Measurements from ENCODE around the gene RIN1. TPM values are rescaled to one million over a fixed set of nuclear protein-coding genes. Genes with fewer than 3 reads are reported as not detected.

Gene RIN1
- polyA plus RNA-seq, 4 donors, result 5.8 to 9.6 (median 7.2) TPM

- Histone ChIP-seq H3K36me3 (ENCODE audit: control insufficient read depth in 3 of 3, insufficient read depth in 2 of 3, low read depth in 1 of 3, low read length in 3 of 3) (no peaks in the 10 kb centered on the region), H3K4me3 (ENCODE audit: low read depth in 1 of 3, low read length in 3 of 3) (no peak overlapping the region), H3K27ac (ENCODE audit: low read depth in 1 of 3, low read length in 2 of 3) (no peak overlapping the region), H3K9me3 (ENCODE audit: control insufficient read depth in 2 of 2, insufficient read depth in 1 of 2, low read depth in 1 of 2, low read length in 1 of 2) (no peaks in the 10 kb centered on the region), H3K27me3 (ENCODE audit: control insufficient read depth in 3 of 3, insufficient read depth in 3 of 3, low read length in 3 of 3) (peaks cover 0 to 3% (median 0%) of the 10 kb centered on the region in 3 donors), H3K4me1 (ENCODE audit: control insufficient read depth in 3 of 3, insufficient read depth in 2 of 3, low read depth in 1 of 3, low read length in 2 of 3) (peaks cover 0 to 22% (median 2%) of the 10 kb centered on the region in 3 donors)
- no peak for FAIRE-seq
- no peak for DNase-seq
- 60 to 71% (median 61%) methylated on average over 3 of the region's 3 CpGs for WGBS, 3 donors
These were observed 26.8 kb downstream of the RIN1 start for GRCh38 chr11:66309475-66309874.

- H3K36me3 ChIP-seq (ENCODE audit: control insufficient read depth in 3 of 3, insufficient read depth in 2 of 3, low read depth in 1 of 3, low read length in 3 of 3), result no peaks in the 10 kb centered on the region
These were observed 33.6 kb downstream of the RIN1 start for GRCh38 chr11:66302656-66303055.

GRCh38 chr11:66299186-66299585 lies 37.0 kb downstream of the RIN1 start:
- H3K9me3 ChIP-seq (ENCODE audit: control insufficient read depth in 2 of 2, insufficient read depth in 1 of 2, low read depth in 1 of 2, low read length in 1 of 2), result no peaks in the 10 kb centered on the region
- H3K4me3 ChIP-seq (ENCODE audit: low read depth in 1 of 3, low read length in 3 of 3), result no peak overlapping the region
- no peak for FAIRE-seq
- peaks cover 0 to 19% (median 0%) of the 10 kb centered on the region in 3 donors for H3K27me3 ChIP-seq (ENCODE audit: control insufficient read depth in 3 of 3, insufficient read depth in 3 of 3, low read length in 3 of 3)
- no peak for DNase-seq
- no peaks in the 10 kb centered on the region for H3K36me3 ChIP-seq (ENCODE audit: control insufficient read depth in 3 of 3, insufficient read depth in 2 of 3, low read depth in 1 of 3, low read length in 3 of 3)
- H3K4me1 ChIP-seq (ENCODE audit: control insufficient read depth in 3 of 3, insufficient read depth in 2 of 3, low read depth in 1 of 3, low read length in 2 of 3), result no peaks in the 10 kb centered on the region
- no peak overlapping the region for H3K27ac ChIP-seq (ENCODE audit: low read depth in 1 of 3, low read length in 2 of 3)
- WGBS, 3 donors, result 73 to 75% (median 73%) methylated on average over 3 of the region's 3 CpGs

More at GRCh38 chr11:66302656-66303055, 33.6 kb downstream of the RIN1 start:
- FAIRE-seq, result no peak
- no peak for DNase-seq
- Histone ChIP-seq H3K4me3 (ENCODE audit: low read depth in 1 of 3, low read length in 3 of 3) (no peak overlapping the region), H3K27me3 (ENCODE audit: control insufficient read depth in 3 of 3, insufficient read depth in 3 of 3, low read length in 3 of 3) (peaks cover 0 to 8% (median 0%) of the 10 kb centered on the region in 3 donors), H3K27ac (ENCODE audit: low read depth in 1 of 3, low read length in 2 of 3) (no peak overlapping the region), H3K9me3 (ENCODE audit: control insufficient read depth in 2 of 2, insufficient read depth in 1 of 2, low read depth in 1 of 2, low read length in 1 of 2) (no peaks in the 10 kb centered on the region), H3K4me1 (ENCODE audit: control insufficient read depth in 3 of 3, insufficient read depth in 2 of 3, low read depth in 1 of 3, low read length in 2 of 3) (no peaks in the 10 kb centered on the region)
- 87 to 91% (median 90%) methylated on average over 12 of the region's 12 CpGs for WGBS, 3 donors

GRCh38 chr11:66297610-66298009 lies 38.6 kb downstream of the RIN1 start:
- Histone ChIP-seq H3K27me3 (ENCODE audit: control insufficient read depth in 3 of 3, insufficient read depth in 3 of 3, low read length in 3 of 3) (peaks cover 0 to 30% (median 4%) of the 10 kb centered on the region in 3 donors), H3K36me3 (ENCODE audit: control insufficient read depth in 3 of 3, insufficient read depth in 2 of 3, low read depth in 1 of 3, low read length in 3 of 3) (no peaks in the 10 kb centered on the region), H3K4me1 (ENCODE audit: control insufficient read depth in 3 of 3, insufficient read depth in 2 of 3, low read depth in 1 of 3, low read length in 2 of 3) (no peaks in the 10 kb centered on the region), H3K9me3 (ENCODE audit: control insufficient read depth in 2 of 2, insufficient read depth in 1 of 2, low read depth in 1 of 2, low read length in 1 of 2) (no peaks in the 10 kb centered on the region), H3K4me3 (ENCODE audit: low read depth in 1 of 3, low read length in 3 of 3) (no peak overlapping the region), H3K27ac (ENCODE audit: low read depth in 1 of 3, low read length in 2 of 3) (no peak overlapping the region)
- FAIRE-seq (no peak), DNase-seq (no peak)
- 56 to 68% (median 66%) methylated on average over 8 of the region's 8 CpGs for WGBS, 3 donors

GRCh38 chr11:66294626-66295620 lies 41.3 kb downstream of the RIN1 start:
- Histone ChIP-seq H3K4me3 (ENCODE audit: low read depth in 1 of 3, low read length in 3 of 3) (no peak overlapping the region), H3K36me3 (ENCODE audit: control insufficient read depth in 3 of 3, insufficient read depth in 2 of 3, low read depth in 1 of 3, low read length in 3 of 3) (no peaks in the 10 kb centered on the region), H3K27me3 (ENCODE audit: control insufficient read depth in 3 of 3, insufficient read depth in 3 of 3, low read length in 3 of 3) (peaks cover 0 to 48% (median 5%) of the 10 kb centered on the region in 3 donors), H3K9me3 (ENCODE audit: control insufficient read depth in 2 of 2, insufficient read depth in 1 of 2, low read depth in 1 of 2, low read length in 1 of 2) (no peaks in the 10 kb centered on the region), H3K4me1 (ENCODE audit: control insufficient read depth in 3 of 3, insufficient read depth in 2 of 3, low read depth in 1 of 3, low read length in 2 of 3) (peaks cover 3 to 10% (median 7%) of the 10 kb centered on the region in 3 donors), H3K27ac (ENCODE audit: low read depth in 1 of 3, low read length in 2 of 3) (no peak overlapping the region)
- DNase-seq (no peak), FAIRE-seq (no peak)
- WGBS, 3 donors, result 85 to 88% (median 87%) methylated on average over 99 to 123 of the region's 123 CpGs

- Histone ChIP-seq H3K27me3 (ENCODE audit: control insufficient read depth in 3 of 3, insufficient read depth in 3 of 3, low read length in 3 of 3) (peaks cover 0 to 48% (median 5%) of the 10 kb centered on the region in 3 donors), H3K4me3 (ENCODE audit: low read depth in 1 of 3, low read length in 3 of 3) (no peak overlapping the region), H3K36me3 (ENCODE audit: control insufficient read depth in 3 of 3, insufficient read depth in 2 of 3, low read depth in 1 of 3, low read length in 3 of 3) (no peaks in the 10 kb centered on the region), H3K27ac (ENCODE audit: low read depth in 1 of 3, low read length in 2 of 3) (no peak overlapping the region), H3K4me1 (ENCODE audit: control insufficient read depth in 3 of 3, insufficient read depth in 2 of 3, low read depth in 1 of 3, low read length in 2 of 3) (peaks cover 5 to 17% (median 8%) of the 10 kb centered on the region in 3 donors), H3K9me3 (ENCODE audit: control insufficient read depth in 2 of 2, insufficient read depth in 1 of 2, low read depth in 1 of 2, low read length in 1 of 2) (no peaks in the 10 kb centered on the region)
- DNase-seq (no peak), FAIRE-seq (no peak)
- WGBS, 3 donors, result 75 to 83% (median 81%) methylated on average over 28 to 30 of the region's 30 CpGs
These were observed 42.2 kb downstream of the RIN1 start for GRCh38 chr11:66293777-66294625.

- no peak overlapping the region for H3K27ac ChIP-seq (ENCODE audit: low read depth in 1 of 3, low read length in 2 of 3)
- 42 to 66% (median 44%) methylated on average over 4 of the region's 4 CpGs for WGBS, 3 donors
- no peaks in the 10 kb centered on the region for H3K36me3 ChIP-seq (ENCODE audit: control insufficient read depth in 3 of 3, insufficient read depth in 2 of 3, low read depth in 1 of 3, low read length in 3 of 3)
- FAIRE-seq (no peak), DNase-seq (no peak)
- no peak overlapping the region for H3K4me3 ChIP-seq (ENCODE audit: low read depth in 1 of 3, low read length in 3 of 3)
- H3K9me3 ChIP-seq (ENCODE audit: control insufficient read depth in 2 of 2, insufficient read depth in 1 of 2, low read depth in 1 of 2, low read length in 1 of 2), result no peaks in the 10 kb centered on the region
- H3K4me1 ChIP-seq (ENCODE audit: control insufficient read depth in 3 of 3, insufficient read depth in 2 of 3, low read depth in 1 of 3, low read length in 2 of 3), result peaks cover 5 to 17% (median 8%) of the 10 kb centered on the region in 3 donors
- H3K27me3 ChIP-seq (ENCODE audit: control insufficient read depth in 3 of 3, insufficient read depth in 3 of 3, low read length in 3 of 3), result peaks cover 0 to 47% (median 5%) of the 10 kb centered on the region in 3 donors
These were observed 42.9 kb downstream of the RIN1 start for GRCh38 chr11:66293352-66293751.

All from small intestine (tissue), 7 donors.